ENCODE results near the gene CFAP65.

Gene CFAP65

GRCh38 chr2:219010162-219010756 is 31.1 kb downstream of the CFAP65 start:
- DNase-seq, result no peak

- DNase-seq, result no peak
These were observed 32.0 kb downstream of the CFAP65 start for GRCh38 chr2:219009294-219009693.

GRCh38 chr2:219003979-219004378 is 37.3 kb downstream of the CFAP65 start:
- DNase-seq, result no peak

- DNase-seq, result no peak
These were observed 38.1 kb downstream of the CFAP65 start for GRCh38 chr2:219003267-219003634.

GRCh38 chr2:219002395-219003266 is 38.7 kb downstream of the CFAP65 start:
- no peak for DNase-seq

GRCh38 chr2:219001577-219002394 is 39.5 kb downstream of the CFAP65 start:
- no peak for DNase-seq

- DNase-seq, result no peak
These were observed 40.2 kb downstream of the CFAP65 start for GRCh38 chr2:219001100-219001576.

- no peak for DNase-seq
These were observed 40.8 kb downstream of the CFAP65 start for GRCh38 chr2:219000569-219000960.

- DNase-seq, result no peak
These were observed 41.3 kb downstream of the CFAP65 start for GRCh38 chr2:218999881-219000568.

GRCh38 chr2:218999021-218999880 is 42.1 kb downstream of the CFAP65 start:
- DNase-seq, result no peak

GRCh38 chr2:218998414-218999002 is 42.8 kb downstream of the CFAP65 start:
- no peak for DNase-seq

- no peak for DNase-seq
These were observed 43.6 kb downstream of the CFAP65 start for GRCh38 chr2:218997731-218998130.

GRCh38 chr2:218996937-218997336 is 44.4 kb downstream of the CFAP65 start:
- no peak for DNase-seq

GRCh38 chr2:218995972-218996711 is 45.2 kb downstream of the CFAP65 start:
- DNase-seq, result peak; percentile 30

GRCh38 chr2:218995561-218995960 is 45.8 kb downstream of the CFAP65 start:
- no peak for DNase-seq

GRCh38 chr2:218993345-218994315 is 47.7 kb downstream of the CFAP65 start, which contains the start of gene CRYBA2:
CRYBA2 (minus strand) TSS chr2:218993422; CDS start chr2:218993176, 246 bp downstream.
- no peak for DNase-seq

- DNase-seq, result no peak
These were observed 48.5 kb downstream of the CFAP65 start for GRCh38 chr2:218992703-218993344.

GRCh38 chr2:218992196-218992595 is 49.1 kb downstream of the CFAP65 start:
- DNase-seq, result no peak

- DNase-seq, result no peak
These were observed 49.6 kb downstream of the CFAP65 start for GRCh38 chr2:218991674-218992168.

Measured in KG1 (cell line).